ENCODE results near the gene FAM83E. TPM values are rescaled to one million over a fixed set of nuclear protein-coding genes. Genes with fewer than 3 reads are reported as not detected.

FAM83E gene
- total and polyA plus RNA-seq, 2 of the 8 experiments (the other 6 are each of a cell fraction or from before 2014, with no cell fraction given) = 1.8 to 5.3 TPM

DNA sequence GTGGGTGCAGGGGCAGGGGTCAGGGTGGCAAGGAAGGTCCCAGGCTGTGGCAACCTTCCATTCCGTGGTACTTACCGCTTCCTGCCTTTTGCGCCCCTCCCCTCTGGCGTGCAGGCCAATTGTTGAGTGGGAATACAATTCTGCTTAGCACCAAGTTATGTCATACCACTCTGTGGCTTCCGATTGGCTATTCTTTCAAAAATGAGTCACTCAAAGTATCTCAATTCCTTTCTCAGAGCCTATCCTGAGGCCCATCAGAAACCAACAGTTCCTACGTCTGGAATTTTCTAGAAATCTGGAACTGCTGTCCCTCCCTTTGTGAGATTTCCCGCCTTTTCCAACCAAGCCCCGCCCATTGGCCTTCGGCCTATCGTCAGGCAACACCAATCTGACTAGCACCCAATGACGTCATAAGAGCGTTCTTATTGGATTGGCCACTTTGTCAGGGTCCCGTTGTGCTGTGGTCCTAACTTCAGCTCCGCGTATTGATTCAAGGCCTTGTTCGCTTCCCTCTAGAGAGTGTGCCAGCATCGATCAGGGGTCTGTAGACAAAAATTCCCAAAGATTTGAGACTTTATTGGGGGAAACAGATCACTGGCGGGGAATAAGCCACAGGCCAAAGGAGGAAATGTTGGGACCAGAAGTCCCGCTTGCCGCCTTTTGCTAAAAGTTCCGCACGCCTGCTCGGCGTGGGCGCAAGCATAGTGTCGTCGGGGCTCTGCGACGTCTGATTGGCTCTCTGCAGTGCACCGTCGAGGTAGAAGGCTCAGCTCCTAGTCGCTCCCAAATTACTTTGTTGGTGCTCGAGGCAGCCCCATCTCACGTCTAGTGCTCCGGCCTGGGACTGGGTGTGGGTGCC is 46.2 kb upstream of the FAM83E start (continued):
- TF ChIP-seq, protein P1, sequence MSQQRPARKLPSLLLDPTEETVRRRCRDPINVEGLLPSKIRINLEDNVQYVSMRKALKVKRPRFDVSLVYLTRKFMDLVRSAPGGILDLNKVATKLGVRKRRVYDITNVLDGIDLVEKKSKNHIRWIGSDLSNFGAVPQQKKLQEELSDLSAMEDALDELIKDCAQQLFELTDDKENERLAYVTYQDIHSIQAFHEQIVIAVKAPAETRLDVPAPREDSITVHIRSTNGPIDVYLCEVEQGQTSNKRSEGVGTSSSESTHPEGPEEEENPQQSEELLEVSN (IDR thresholded peaks at IDR 0.05) = peak; percentile 99
- TF ChIP-seq, protein P2, sequence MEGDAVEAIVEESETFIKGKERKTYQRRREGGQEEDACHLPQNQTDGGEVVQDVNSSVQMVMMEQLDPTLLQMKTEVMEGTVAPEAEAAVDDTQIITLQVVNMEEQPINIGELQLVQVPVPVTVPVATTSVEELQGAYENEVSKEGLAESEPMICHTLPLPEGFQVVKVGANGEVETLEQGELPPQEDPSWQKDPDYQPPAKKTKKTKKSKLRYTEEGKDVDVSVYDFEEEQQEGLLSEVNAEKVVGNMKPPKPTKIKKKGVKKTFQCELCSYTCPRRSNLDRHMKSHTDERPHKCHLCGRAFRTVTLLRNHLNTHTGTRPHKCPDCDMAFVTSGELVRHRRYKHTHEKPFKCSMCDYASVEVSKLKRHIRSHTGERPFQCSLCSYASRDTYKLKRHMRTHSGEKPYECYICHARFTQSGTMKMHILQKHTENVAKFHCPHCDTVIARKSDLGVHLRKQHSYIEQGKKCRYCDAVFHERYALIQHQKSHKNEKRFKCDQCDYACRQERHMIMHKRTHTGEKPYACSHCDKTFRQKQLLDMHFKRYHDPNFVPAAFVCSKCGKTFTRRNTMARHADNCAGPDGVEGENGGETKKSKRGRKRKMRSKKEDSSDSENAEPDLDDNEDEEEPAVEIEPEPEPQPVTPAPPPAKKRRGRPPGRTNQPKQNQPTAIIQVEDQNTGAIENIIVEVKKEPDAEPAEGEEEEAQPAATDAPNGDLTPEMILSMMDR (IDR thresholded peaks at IDR 0.05; ENCODE audit: control extremely low read depth in 1 of 3, insufficient read depth in 1 of 3, low read depth in 1 of 3, low read length in 3 of 3) = no peak
- TF ChIP-seq CREB1 (IDR thresholded peaks at IDR 0.05) = peak; percentile 89
- TF ChIP-seq POU5F1 (IDR thresholded peaks at IDR 0.05; ENCODE audit: low read depth, low read length) = no peak
- no peak for TF ChIP-seq NRF1 (IDR thresholded peaks at IDR 0.05; ENCODE audit: low read depth, low read length)
- TF ChIP-seq HDAC2 (IDR thresholded peaks at IDR 0.05; ENCODE audit: borderline replicate concordance in 1 of 2, low read depth in 2 of 2, low read length in 2 of 2) = no peak
- no peak for TF ChIP-seq SAP30 (IDR thresholded peaks at IDR 0.05; ENCODE audit: insufficient read depth, insufficient replicate concordance, low read length)
- TF ChIP-seq BRCA1 (IDR thresholded peaks at IDR 0.05; ENCODE audit: low read depth, low read length) = no peak
- no peak for TF ChIP-seq RAD21 (IDR thresholded peaks at IDR 0.05 in 1 of 2, conservative IDR thresholded peaks at IDR 0.05 in 1 of 2; ENCODE audit: low read depth in 2 of 2, low read length in 2 of 2)
- peak; percentile 79 for TF ChIP-seq JUND (IDR thresholded peaks at IDR 0.05; ENCODE audit: low read length)
- peak; percentile 97 for TF ChIP-seq RFX5 (IDR thresholded peaks at IDR 0.05; ENCODE audit: borderline replicate concordance, low read depth, low read length)
- no peak for TF ChIP-seq CEBPB (IDR thresholded peaks at IDR 0.05; ENCODE audit: low read depth, low read length)
- TF ChIP-seq, protein P3, sequence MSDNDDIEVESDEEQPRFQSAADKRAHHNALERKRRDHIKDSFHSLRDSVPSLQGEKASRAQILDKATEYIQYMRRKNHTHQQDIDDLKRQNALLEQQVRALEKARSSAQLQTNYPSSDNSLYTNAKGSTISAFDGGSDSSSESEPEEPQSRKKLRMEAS (IDR thresholded peaks at IDR 0.05) = peak; percentile 43; the same call in 1 of the 2 replicates
- no peak for TF ChIP-seq CBX5 (IDR thresholded peaks at IDR 0.05; ENCODE audit: low read depth, low read length)
- TF ChIP-seq EGR1 (IDR thresholded peaks at IDR 0.05; ENCODE audit: borderline replicate concordance, low read depth, low read length) = no peak
- no peak for TF ChIP-seq BCL11A (IDR thresholded peaks at IDR 0.05; ENCODE audit: low read depth in 2 of 2, low read length in 2 of 2)
